CD4-positive, alpha-beta T cell treated with Interleukin-1 beta for 1 hour (primary cell): ENCODE data around the gene ATL3.
"Not testable (repeated sequence)": the region's sequence is repeated elsewhere in the genome, so short reads cannot be mapped to it uniquely, and the experiment has no call there.

Experiments
- DNase-seq, 2 donors: peaks; one replicate each; pipeline ENCODE4 v3.0.0-alpha.2; 2020 to 2022

ATL3 gene

DNA sequence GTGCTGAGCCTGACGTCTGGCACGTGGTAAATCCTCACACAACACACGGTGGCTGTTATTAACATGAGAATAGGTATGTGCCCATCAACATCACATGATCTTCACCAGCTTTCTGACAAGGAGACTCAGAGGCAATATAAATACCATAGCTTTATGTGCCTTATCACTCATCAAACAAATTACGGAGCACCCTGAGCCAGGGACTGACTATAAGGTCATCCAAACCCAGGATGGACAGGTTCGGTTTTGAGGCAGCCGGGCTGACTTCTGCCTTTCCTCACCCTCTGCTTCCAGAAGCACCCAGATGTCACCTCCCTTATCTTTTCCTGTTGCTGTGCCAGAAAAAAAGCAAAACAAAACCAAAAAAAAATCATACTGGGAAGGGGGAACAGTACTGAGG lies 51.2 kb downstream of the ATL3 start:
- DNase-seq: no peak

DNA sequence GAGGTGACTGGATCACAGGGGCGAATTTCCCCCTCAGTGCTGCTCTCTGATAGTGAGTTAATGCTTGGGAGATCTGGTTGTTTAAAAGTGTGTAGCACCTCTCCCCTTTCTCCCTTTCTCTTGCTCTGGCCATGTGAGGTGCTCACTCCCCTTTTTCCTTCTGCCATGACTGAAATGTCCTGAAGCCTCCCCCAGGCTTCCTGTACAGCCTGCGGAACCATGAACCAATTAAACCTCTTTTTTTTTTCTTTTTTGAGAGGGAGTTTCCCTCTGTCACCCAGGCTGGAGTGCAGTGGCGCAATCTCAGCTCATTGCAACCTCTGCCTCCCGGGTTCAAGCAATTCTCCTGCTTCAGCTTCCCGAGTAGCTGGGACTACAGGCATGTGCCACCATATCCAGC lies 53.5 kb downstream of the ATL3 start:
- DNase-seq: not testable (repeated sequence)

DNA sequence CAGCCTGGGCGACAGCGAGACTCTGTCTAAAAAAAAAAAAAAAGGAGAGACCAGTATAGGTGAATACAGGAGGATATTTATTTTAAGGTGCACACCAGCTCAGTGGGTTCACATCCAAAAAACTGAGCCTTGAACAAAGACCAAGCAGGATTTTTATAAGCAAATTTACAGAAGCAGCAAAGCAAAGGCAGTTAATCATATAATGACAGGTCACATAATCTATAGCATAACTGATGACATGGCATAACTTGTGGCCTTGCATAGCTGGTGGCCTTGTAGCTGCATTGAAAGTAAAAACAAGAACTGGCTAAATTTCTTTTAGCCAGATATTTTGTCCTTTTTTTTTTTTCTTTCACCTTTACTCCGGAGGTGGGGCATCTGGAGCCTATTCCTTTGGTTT lies 54.2 kb downstream of the ATL3 start:
- DNase-seq: no peak

DNA sequence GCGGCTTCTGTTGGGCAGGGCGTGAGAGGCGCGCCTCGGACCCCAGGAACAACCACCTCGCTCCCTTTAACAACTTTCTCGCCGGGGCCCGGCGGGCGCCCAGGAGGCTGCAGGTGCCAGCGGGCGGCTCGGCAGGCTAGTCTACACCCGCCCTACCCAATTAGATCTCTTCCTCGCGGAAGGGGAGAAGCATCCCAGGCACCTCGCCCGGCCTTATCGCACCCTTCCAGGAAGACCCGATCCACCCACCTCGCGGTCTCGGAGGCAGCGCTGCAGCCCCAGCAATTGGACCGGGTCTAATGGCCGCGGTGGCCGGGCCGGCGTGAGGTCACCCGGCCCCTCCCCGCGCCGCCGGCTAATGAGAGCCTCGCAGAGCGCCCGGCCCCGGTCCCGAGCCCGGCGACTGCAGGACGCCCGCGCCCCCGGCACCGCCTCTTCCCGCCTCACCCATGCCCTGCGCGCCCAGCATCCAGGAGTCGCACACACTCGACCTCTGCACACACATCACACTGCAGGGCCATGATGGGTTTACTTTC lies 57.0 kb downstream of the ATL3 start, which contains the start of gene PLAAT3:
PLAAT3 (minus strand) TSS at position 298 of the 536 bp plus-strand sequence. CDS start 419 bp downstream, outside the sequence.
- peak; percentile 23 to 38 for DNase-seq

DNA sequence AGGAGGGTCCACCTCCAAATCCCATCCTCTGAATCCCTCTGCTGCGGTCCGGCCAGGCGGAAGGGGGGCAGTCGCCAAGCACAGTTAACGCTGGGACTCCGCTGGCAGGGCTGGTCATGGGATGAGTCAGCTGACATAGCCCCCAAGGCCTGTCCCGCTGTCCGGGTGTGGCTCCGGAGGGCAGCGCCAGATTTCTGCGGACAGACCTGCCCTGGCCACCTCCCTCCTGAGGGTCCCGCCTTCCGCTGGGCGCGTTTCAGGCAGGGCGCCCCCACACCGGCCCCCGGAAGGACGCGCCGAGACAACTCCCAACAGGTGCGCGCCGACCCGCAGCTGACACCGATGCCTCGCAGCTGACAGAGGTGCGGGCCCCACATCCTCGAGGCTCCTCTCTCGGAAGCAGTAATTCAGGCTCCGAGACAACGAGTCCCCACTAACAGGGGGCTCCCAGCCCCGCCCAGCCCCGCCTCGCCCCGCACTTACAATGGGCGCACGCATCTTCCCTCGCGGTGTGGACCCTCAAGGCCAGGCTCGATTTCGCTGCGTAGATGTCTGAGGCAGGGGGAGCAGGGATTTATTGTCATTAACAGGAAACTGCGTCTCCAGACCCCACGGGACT lies 57.5 kb downstream of the ATL3 start:
- peak; percentile 41 to 49 for DNase-seq

DNA sequence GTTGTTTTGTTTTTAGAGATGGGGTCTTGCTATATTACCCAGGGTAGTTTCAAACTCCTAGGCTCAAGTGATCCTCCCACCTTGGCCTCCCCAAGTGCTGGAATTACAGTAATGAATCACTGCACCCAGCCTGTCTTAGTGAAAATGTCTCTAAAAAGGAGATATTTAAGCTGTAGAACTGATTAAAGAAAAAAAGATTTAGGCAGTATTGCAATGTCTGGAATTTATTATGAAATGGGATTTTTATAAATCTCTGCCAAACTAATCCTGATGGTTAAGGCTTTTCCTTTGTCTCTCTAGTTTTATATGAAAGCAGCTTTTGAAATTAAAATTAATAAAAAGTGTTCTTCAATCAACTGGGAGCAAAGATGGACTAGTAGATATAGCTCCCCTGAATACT lies 59.0 kb downstream of the ATL3 start:
- DNase-seq: no peak

DNA sequence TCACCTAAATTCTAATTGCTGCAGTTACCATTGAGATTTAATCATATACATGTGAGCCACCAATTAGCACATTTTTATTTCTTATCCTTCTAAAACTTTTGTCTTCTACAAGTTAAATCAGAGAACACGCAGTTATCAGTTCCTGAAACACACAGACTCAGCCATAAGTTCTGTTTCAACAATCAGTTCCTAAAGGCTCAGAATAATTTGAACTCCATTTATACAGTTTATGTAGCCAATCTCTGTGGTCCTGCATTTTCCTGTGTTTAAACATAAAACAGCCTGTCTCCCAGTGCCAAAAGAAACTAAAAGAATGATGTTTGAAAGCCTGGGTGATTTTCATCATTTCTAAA lies 59.8 kb downstream of the ATL3 start:
- no peak for DNase-seq

DNA sequence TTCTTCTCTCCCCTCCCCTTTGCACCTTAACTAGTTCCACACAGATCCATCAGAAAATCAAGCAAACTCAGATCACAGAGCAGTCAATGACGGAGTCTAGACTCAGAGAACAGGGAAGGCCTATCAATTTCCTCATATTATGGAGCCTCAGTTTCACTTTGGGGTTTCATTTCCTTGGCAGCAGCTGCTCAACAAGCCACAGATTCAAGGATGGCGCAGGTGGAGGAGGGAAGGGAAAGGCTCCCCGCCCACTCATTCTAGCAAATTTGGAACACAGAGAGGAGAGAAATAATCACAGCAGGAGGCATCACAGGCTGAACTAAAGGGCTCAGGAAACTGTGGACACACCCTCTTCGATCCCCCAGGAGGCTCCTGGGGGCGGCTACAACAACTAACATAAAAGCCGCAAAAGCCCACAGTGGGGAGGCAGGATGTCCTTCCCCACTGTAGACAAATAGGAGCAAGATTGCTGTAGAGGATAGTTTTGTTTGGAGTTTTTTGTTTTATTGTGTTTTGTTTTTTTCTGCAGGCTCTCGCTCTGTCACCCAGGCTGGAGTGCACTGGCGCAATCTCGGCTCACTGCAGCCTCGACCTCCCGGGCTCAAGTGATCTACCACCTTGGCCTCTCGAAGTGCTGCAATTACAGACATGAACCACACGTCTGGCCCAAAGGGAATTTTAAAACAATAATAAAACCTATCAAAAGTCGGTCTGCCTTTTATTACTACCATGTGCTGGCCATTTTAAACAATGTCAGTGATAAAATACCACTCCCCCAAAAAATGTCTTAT lies 60.4 kb downstream of the ATL3 start:
- DNase-seq: no peak

DNA sequence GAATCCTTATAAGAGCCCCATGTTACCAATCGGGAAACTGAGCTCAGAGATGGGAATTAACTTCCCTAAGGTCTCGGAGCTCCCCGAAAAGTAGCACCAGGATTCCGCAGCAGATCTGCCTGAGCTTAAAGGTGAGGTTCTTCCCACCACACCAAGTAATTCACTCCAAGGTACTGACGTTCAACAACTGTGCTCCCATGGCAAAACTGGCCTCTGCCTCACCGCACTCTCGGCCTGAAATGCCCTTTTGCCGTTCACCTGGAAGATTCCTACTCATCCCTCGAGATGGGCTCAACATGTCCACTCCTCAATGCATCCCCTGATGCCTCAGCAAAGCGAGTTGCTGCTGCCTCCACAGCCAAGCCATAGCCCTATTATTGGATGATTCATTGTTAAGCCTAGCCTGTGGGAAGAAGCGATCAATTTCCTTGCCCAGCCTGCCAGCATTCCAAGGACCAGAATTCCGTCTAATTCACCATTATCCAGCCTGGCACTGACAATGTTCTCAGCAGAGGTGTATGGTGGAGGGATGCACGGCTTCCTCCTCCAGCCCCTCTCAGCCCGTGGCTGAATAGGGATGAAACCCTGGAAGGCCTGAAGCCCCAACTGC lies 61.1 kb downstream of the ATL3 start:
- no peak for DNase-seq

DNA sequence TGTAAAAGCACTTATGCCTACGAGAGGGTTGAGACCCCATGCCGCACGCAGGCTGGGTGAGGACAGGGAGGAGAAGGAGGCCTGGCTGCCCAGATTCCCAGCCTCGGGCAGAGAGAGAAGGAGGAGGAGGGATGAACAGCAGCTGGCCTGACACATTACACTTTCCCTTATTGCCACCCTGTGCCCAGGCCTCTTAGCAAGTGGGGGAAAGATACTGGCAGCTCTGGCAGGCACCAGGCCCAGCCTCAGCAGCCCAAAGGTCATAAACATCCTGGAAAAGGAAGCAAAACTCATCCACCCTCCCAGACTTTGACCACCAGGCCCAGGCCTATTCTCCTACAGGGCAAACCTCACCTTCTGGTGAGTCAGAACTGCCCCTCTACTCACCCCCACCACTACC lies 61.6 kb downstream of the ATL3 start:
- DNase-seq: no peak

DNA sequence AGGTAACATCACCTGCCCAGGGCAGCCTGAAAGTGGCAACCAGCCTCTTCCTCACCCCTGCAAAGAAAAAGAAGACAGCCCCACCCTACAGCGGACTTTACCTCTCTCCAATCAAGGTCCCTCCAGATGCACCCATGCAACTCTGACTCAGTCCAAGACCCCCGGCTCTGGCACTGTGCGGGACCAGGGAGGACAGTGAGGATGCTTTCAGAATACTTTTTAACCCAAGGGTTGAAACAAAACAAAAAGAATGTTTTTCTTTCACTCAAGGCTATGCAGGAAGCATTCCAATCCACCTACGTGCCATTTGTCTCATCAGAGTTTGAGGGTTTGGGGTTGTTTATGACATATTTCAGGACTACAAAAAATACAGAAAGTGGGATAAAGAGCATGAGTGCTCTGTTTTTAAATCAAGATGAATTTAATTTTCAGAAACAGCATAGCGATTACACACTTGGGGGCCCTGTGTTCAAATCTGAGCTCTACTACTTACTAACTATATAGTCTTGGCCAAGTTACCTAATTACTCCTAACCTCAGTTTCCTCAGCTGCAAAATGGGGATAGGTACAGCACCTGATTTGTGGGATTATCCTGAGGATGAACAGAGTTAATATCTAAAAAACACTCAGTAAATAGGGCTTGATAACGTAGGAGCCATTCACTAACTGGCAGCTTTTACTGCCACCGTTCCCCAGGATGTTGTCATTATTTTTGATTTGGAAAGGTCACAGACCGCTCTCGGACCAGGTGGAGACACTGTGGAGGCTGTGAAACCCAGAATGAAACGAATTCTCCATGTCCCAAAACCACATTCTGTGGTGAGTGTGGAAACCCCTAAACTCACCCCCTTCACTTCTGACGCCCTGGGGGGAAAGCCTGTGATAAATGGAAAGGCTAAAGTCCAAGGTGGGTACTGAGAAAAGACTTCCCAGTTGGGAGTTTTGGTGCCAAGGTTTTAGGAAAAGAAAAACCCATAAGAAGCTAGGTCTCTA lies 62.5 kb downstream of the ATL3 start:
- no peak for DNase-seq

DNA sequence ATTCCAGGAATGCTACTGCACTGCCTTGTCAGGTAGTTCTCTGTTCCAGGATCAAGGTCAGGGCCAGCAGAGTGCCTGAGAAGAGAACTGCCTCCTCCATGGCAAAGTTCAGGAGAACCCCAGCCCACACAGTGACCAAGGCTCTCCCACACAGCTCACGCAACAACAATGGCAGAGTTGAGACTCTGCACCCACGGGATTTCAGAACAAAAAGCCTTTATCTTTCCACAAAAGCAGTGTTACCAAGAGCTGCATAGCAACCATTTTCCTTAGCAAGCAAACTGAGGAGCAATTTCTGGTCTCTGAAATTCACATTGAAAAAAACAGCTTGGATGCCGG lies 68.0 kb downstream of the ATL3 start:
- no peak for DNase-seq

DNA sequence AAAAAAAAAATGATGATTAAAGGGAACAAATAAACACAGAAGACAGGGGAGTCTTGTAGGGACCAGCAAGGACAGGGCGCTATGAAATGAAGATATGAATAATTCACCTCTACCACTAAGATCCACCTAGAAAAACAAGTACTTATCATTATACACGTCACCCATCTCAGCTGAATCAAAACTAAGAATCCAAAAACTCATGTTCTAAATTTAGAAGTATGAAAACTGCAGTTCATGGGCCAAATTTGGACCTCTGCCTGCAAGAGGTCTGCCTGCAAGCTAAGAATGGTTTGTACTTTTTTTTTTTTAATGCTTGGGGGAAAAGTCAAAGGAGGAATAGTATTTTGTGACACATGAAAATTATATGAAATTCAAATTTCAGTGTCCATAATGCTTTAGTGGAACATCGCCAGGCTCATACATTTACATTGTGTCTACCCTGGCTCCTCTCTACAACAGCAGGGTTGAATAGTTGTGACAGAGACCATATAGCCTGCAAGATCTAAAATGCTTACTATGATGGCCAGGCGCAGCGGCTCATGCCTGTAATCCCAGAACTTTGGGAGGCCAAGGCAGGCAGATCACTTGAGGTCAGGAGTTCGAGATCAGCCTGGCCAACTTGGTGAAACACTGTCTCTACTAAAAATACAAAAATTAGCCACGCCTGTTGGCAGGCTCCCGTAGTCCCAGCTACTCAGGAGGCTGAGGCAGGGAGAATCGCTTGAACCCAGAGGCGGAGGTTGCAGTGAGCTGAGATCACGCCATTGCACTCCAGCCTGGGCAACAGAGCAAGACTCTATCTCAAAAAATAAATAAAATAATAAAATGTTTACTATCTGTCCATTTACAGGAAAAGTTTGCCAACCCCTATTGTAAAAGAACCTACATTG lies 68.6 kb downstream of the ATL3 start:
- DNase-seq: not testable (repeated sequence)

DNA sequence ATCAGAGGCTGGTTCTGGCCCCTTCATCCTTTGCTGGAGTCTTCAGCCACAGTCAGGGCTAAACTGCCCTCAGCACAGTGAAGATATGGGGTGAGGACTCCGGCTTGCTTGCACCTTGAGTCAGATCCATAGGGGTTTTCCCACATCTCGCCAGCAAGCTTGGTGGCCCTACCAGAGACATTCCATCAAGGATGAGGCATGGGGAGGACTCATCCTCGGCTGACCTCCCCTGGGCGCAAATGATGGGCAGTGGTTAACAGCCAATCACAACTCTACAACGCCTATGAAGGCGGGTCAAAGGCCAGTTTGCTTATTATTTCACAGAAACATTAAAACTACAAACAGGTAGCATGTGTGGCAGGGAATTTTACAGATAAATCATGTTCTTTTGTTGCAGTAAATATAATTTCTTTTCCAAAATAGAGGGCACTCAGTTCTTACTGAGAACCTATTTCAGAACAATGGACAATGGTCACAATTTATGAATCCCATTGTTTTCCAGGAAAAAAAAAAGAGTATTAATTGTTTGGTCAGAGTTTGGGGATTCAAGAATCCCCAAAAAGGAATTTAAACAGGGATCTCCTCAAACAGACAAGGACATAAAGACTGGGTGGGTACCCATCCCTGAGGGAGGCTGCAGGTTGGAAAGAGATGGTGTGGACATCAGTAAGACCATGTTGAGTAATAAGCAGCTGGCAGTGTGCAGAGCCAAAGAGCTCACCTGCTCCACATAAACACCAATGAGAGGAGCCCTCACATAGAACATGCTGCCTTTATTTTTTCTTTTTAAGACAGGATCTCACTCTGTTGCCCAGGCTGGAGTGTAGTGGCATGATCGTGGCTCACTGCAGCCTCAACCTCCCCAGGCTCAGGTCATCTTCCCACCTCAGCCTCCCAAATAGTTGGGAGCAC lies 71.7 kb downstream of the ATL3 start:
- no peak for DNase-seq

DNA sequence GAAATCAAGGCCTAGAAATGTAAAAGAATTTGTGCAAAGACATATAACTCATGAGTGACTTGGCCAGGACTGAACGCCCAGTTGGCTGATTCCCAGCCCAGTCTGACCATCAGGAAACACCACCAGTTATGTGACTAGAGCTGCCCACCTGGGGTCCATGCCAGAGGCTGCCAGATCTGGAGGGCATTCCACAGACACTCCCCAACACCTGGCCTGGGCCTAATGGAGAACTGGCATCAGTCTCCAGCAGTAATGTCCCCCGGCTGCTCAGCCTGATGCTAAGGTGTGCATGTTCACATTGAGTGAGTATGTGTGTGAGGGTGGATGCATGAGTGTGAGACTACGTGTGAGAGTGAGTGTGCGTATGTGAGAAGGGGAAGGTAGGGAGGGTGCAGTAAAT lies 72.6 kb downstream of the ATL3 start:
- DNase-seq: no peak

DNA sequence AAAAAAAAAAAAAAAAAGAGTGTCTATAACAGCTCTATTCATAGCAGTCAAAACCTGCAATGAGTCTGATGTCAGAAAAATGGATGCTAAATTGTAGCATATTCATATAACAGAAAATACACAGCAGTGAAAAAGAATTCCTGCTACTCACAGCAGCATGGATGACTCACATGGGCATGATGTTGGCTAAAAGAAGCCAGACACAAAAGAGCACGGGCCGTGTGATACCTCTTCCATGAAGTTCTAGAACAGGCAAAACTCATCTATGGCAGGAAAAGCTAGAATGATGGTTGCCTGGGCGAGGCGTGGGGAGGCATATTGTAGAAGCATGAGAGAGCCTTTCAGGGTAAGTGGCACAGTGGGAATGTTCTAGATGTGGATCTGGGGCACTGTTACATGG lies 75.9 kb downstream of the ATL3 start:
- no peak for DNase-seq

DNA sequence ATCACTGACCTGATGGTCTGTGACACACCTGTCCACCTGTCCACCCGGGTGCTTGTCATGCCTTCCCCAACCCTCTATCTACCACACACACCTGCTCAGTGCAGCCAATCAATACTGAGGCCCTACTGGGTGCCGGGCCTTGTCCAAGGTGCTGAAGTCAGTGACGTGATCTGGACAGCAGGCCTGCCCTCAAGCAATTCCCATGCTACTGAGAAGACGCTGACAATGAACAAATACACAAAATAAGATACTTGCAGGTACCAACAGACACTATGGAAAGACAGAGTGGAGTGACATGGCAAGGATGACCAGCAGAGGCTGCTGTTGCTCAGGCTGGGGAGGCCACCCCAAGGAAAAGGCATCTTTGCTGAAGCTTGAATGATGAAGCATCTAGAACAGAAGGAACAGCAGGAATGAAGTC lies 78.2 kb downstream of the ATL3 start:
- DNase-seq: no peak

DNA sequence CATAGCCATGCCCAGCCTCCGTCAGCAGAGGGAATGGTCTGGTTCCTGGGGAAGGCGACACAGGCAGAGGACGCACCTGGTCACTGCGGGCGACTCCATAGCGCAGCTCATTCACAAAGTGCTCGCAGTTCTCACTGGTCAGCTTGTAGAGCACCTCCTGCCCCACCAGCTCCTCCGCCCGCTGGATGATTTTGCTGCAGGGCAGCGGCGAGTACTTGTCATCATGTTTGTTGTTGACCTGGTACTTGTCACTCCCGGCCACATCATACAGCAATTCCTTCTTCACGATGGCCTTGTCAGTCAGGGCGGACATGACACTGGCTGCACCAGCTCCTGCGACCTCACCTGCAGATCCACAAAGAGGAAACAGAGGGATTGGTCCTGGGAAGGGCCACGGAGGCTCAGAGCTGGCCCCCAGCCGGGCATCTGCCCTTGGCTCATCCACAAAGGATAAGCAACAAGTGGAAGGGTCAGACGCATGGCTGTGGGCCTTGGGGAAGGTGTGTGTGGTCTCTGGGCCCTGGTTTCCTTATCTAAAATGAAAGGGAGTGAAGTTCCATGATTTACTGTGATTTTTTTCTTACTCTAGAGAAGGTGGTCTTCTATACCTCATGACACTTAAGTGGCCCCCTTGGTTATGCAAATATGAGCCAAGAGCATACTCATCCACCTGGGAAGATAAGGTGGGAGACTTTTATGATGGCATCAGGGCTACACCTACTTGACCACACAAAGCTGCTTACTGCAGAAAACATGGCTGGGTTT lies 81.0 kb downstream of the ATL3 start:
- no peak for DNase-seq

DNA sequence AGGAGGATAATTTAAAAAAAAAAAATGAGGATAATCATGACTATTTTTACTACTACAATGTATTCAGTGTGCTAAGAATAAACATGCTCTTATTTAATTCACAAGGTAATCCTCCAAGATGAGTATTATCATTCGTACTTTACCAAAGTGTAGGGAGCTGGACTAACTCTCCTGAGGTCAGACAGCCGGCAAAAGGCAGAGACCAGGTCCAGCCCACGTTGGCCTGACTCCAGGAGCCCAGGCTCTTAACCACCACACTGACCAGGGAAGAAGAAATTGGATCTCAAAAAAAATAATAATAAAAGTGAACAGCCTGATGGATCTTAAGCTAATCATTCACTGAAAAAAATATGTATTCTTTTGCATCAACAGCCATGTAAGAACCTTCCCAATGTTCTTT lies 82.2 kb downstream of the ATL3 start:
- no peak for DNase-seq
